HCT116 (cell line): ENCODE results near the gene SOX9.

ENCODE experiments used
- CTCF ChIP-seq, 3 experiments: fragments of 200-600 bp in 1 of 3; sonication (generic) in 1 of 3; IDR thresholded peaks in 2 of 3; conservative IDR thresholded peaks in 1 of 3; 2 replicates each; pipeline ENCODE4 v1.5.1; 2012 to 2017; ENCODE audit warnings: low read depth in 2 of 3, low read length in 2 of 3, antibody characterized with exemption in 1 of 3, borderline replicate concordance in 1 of 3, control low read depth in 1 of 3, mild to moderate bottlenecking in 1 of 3, mixed read lengths in 1 of 3, mixed run types in 1 of 3, moderate library complexity in 1 of 3; ENCODE audit not compliant: insufficient read depth in 1 of 3
- EZH2 ChIP-seq: fragments of 200-600 bp; sonication (generic); IDR thresholded peaks from 2 replicates; pipeline ENCODE4 v1.6.1; 2017; ENCODE audit warnings: antibody characterized with exemption, mixed run types
- POLR2AphosphoS5 ChIP-seq: IDR thresholded peaks from 2 replicates; pipeline ENCODE4 v1.6.1; 2011; ENCODE audit warnings: mild to moderate bottlenecking, low read depth, low read length, moderate library complexity
- RAD21 ChIP-seq: IDR thresholded peaks from 2 replicates; pipeline ENCODE4 v1.6.1; 2012; ENCODE audit warnings: low read depth, mild to moderate bottlenecking

- TF ChIP-seq CTCF (IDR thresholded peaks at IDR 0.05 in 2 of 3, conservative IDR thresholded peaks at IDR 0.05 in 1 of 3; ENCODE audit: borderline replicate concordance in 1 of 3, insufficient read depth in 1 of 3, low read depth in 2 of 3, low read length in 2 of 3), result no peak
- no peak for TF ChIP-seq EZH2
- no peak for TF ChIP-seq RAD21
- no peak for TF ChIP-seq POLR2AphosphoS5
Measured at GRCh38 chr17:72111336-72111923, 9.4 kb upstream of the SOX9 start.
